NT2/D1 (cell line): ENCODE measurements around the gene GPRIN1.

Experiments used
- SUZ12 ChIP-seq: IDR thresholded peaks from 2 replicates; pipeline ENCODE4 v1.6.1; 2011; ENCODE audit not compliant: insufficient read length, insufficient read depth; ENCODE audit errors: extremely low read depth
- ZNF274 ChIP-seq: IDR thresholded peaks from 2 replicates; pipeline ENCODE4 v1.6.1; 2011; ENCODE audit warnings: mild to moderate bottlenecking, low read depth, low read length

GRCh38 chr5:176648474-176649194, 38.7 kb upstream of the GPRIN1 start:
- TF ChIP-seq SUZ12 (no peak), ZNF274 (no peak)
